ENCODE measurements around the gene YBEY.

DNA sequence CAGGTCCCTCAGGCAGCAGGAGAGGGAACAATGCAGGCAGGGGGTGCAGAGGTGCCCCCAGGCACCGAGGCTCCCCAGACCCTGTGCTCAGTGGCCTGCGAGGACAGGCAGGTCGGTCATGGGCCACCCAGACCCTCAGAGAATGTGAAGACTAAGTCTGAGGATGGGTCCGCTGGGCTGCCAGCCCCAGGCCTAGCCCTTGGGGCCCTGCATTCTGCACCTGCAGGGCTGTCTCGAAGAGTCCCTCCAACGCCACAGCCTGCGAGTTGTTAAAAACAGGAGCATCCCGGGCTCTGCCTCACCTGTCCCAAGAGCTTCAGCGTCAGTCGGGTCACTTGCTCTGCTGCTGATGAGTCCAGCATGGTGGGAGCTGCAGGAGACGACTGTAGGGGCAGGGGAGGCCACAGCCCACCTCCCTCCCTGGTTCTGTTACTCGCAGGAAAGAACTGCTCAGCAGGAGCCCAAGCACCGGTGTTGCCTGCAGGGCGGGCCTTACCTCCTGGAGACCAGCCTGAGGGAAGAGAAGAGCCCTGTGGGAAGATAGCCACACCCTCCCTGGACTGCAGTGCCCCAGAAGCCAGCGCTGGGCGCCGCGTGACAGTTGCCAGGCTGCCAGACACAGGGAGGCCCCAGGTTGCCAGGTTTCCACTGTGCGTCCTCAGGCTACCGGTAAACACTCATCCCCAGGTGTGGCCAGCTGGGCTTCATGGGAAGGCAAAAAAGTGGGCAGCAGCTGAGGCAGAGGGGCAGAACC, 31.7 kb downstream of the YBEY start:
- TF ChIP-seq, protein P1, sequence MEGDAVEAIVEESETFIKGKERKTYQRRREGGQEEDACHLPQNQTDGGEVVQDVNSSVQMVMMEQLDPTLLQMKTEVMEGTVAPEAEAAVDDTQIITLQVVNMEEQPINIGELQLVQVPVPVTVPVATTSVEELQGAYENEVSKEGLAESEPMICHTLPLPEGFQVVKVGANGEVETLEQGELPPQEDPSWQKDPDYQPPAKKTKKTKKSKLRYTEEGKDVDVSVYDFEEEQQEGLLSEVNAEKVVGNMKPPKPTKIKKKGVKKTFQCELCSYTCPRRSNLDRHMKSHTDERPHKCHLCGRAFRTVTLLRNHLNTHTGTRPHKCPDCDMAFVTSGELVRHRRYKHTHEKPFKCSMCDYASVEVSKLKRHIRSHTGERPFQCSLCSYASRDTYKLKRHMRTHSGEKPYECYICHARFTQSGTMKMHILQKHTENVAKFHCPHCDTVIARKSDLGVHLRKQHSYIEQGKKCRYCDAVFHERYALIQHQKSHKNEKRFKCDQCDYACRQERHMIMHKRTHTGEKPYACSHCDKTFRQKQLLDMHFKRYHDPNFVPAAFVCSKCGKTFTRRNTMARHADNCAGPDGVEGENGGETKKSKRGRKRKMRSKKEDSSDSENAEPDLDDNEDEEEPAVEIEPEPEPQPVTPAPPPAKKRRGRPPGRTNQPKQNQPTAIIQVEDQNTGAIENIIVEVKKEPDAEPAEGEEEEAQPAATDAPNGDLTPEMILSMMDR (IDR thresholded peaks at IDR 0.05): no peak
- TF ChIP-seq POLR2A (IDR thresholded peaks at IDR 0.05): no peak
